ENCODE results near the gene BTNL8. TPM values are rescaled to one million over a fixed set of nuclear protein-coding genes. Genes with fewer than 3 reads are reported as not detected.

The BTNL8 gene
- total and polyA plus RNA-seq, 2 donors (not counting 1 experiment from before 2014, with no cell fraction given), result not detected

- TF ChIP-seq CTCF (conservative IDR thresholded peaks at IDR 0.05 in 1 of 2, IDR thresholded peaks at IDR 0.05 in 1 of 2; ENCODE audit: low read depth in 1 of 2, low read length in 2 of 2) (no peak), EZH2 (IDR thresholded peaks at IDR 0.05; ENCODE audit: low read length, missing control alignments) (no peak)
- Histone ChIP-seq H2AFZ (ENCODE audit: low read length) (no peak overlapping the region), H4K20me1 (ENCODE audit: control insufficient read depth, extremely low read depth, insufficient read depth, low read length) (no peaks in the 10 kb centered on the region), H3K9ac (ENCODE audit: insufficient read depth, low read length) (no peak overlapping the region), H3K79me2 (ENCODE audit: control insufficient read depth, insufficient read depth, low read length) (no peaks in the 10 kb centered on the region), H3K36me3 (ENCODE audit: control insufficient read depth, insufficient read depth, low read length) (no peaks in the 10 kb centered on the region), H3K27ac (ENCODE audit: insufficient read depth, low read length) (no peak overlapping the region), H3K4me3 (replicated peaks in 1 of 4; ENCODE audit: control extremely low read depth in 1 of 4, insufficient read depth in 1 of 4, low read depth in 3 of 4, low read length in 4 of 4) (no peak overlapping the region), H3K4me2 (ENCODE audit: extremely low read depth, insufficient read depth, low read length) (no peak overlapping the region), H3K4me1 (ENCODE audit: control insufficient read depth, extremely low read depth, insufficient read depth, low read length) (no peaks in the 10 kb centered on the region), H3K9me3 (ENCODE audit: control insufficient read depth, insufficient read depth, low read depth, low read length) (no peaks in the 10 kb centered on the region), H3K27me3 (ENCODE audit: control insufficient read depth, insufficient read depth, low read length) (no peaks in the 10 kb centered on the region)
- DNase-seq (ENCODE audit: low read depth in 2 of 2), result no peak
Observed at GRCh38 chr5:180910735-180911134, 11.8 kb downstream of the BTNL8 start.

- H3K9me3 ChIP-seq (ENCODE audit: control insufficient read depth, insufficient read depth, low read depth, low read length), result no peaks in the 10 kb centered on the region
- no peak overlapping the region for H3K9ac ChIP-seq (ENCODE audit: insufficient read depth, low read length)
- TF ChIP-seq CTCF (conservative IDR thresholded peaks at IDR 0.05 in 1 of 2, IDR thresholded peaks at IDR 0.05 in 1 of 2; ENCODE audit: low read depth in 1 of 2, low read length in 2 of 2), result no peak
- no peak for TF ChIP-seq EZH2 (IDR thresholded peaks at IDR 0.05; ENCODE audit: low read length, missing control alignments)
- no peak overlapping the region for H2AFZ ChIP-seq (ENCODE audit: low read length)
- no peak overlapping the region for H3K4me2 ChIP-seq (ENCODE audit: extremely low read depth, insufficient read depth, low read length)
- DNase-seq (ENCODE audit: low read depth in 2 of 2), result no peak
- H3K27me3 ChIP-seq (ENCODE audit: control insufficient read depth, insufficient read depth, low read length), result no peaks in the 10 kb centered on the region
- no peaks in the 10 kb centered on the region for H4K20me1 ChIP-seq (ENCODE audit: control insufficient read depth, extremely low read depth, insufficient read depth, low read length)
- no peaks in the 10 kb centered on the region for H3K36me3 ChIP-seq (ENCODE audit: control insufficient read depth, insufficient read depth, low read length)
- no peaks in the 10 kb centered on the region for H3K79me2 ChIP-seq (ENCODE audit: control insufficient read depth, insufficient read depth, low read length)
- H3K4me1 ChIP-seq (ENCODE audit: control insufficient read depth, extremely low read depth, insufficient read depth, low read length), result no peaks in the 10 kb centered on the region
- no peak overlapping the region for H3K4me3 ChIP-seq (replicated peaks in 1 of 4; ENCODE audit: control extremely low read depth in 1 of 4, insufficient read depth in 1 of 4, low read depth in 3 of 4, low read length in 4 of 4)
- no peak overlapping the region for H3K27ac ChIP-seq (ENCODE audit: insufficient read depth, low read length)
Observed at GRCh38 chr5:180914646-180915045, 15.7 kb downstream of the BTNL8 start.

DNA sequence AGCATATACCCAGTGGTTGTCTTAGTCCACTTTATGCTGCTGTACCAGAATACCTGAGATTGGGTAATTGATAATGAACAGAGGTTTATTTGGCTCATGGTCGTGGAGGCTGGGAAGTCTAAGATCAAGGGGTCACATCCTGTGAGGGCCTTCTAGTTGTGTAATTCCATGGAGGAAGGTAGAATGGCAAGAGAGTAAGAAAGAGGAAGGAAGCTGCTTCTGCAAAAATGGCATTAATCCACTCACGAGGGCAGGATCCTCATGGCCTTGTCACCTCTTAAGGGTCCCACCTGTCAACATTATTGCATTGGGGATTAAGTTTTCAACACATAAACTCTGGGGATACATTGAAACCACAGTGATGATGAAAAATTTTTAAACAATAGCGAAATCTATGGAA, 17.0 kb downstream of the BTNL8 start:
- TF ChIP-seq CTCF (conservative IDR thresholded peaks at IDR 0.05 in 1 of 2, IDR thresholded peaks at IDR 0.05 in 1 of 2; ENCODE audit: low read depth in 1 of 2, low read length in 2 of 2) (no peak), EZH2 (IDR thresholded peaks at IDR 0.05; ENCODE audit: low read length, missing control alignments) (no peak)
- no peaks in the 10 kb centered on the region for H3K27me3 ChIP-seq (ENCODE audit: control insufficient read depth, insufficient read depth, low read length)
- H3K9me3 ChIP-seq (ENCODE audit: control insufficient read depth, insufficient read depth, low read depth, low read length), result no peaks in the 10 kb centered on the region
- H3K9ac ChIP-seq (ENCODE audit: insufficient read depth, low read length), result no peak overlapping the region
- no peak for DNase-seq (ENCODE audit: low read depth in 2 of 2)
- H3K36me3 ChIP-seq (ENCODE audit: control insufficient read depth, insufficient read depth, low read length), result no peaks in the 10 kb centered on the region
- H3K79me2 ChIP-seq (ENCODE audit: control insufficient read depth, insufficient read depth, low read length), result no peaks in the 10 kb centered on the region
- H3K4me3 ChIP-seq (replicated peaks in 1 of 4; ENCODE audit: control extremely low read depth in 1 of 4, insufficient read depth in 1 of 4, low read depth in 3 of 4, low read length in 4 of 4), result no peak overlapping the region
- H3K4me2 ChIP-seq (ENCODE audit: extremely low read depth, insufficient read depth, low read length), result no peak overlapping the region
- no peak overlapping the region for H2AFZ ChIP-seq (ENCODE audit: low read length)
- H4K20me1 ChIP-seq (ENCODE audit: control insufficient read depth, extremely low read depth, insufficient read depth, low read length), result no peaks in the 10 kb centered on the region
- no peaks in the 10 kb centered on the region for H3K4me1 ChIP-seq (ENCODE audit: control insufficient read depth, extremely low read depth, insufficient read depth, low read length)
- H3K27ac ChIP-seq (ENCODE audit: insufficient read depth, low read length), result no peak overlapping the region
